HEK293 (cell line): ENCODE results near the gene PARVA.

Experiments
- CTCF ChIA-PET: fragments of 350-600 bp; formaldehyde crosslinking; extraction: SDS; loops from one replicate; lab custom pipeline; 2021; ENCODE audit warnings: antibody characterized with exemption; lab: Yijun Ruan, JAX
- POLR2A ChIA-PET: fragments of 300-600 bp; formaldehyde crosslinking; extraction: SDS; loops from one replicate; lab custom pipeline; 2020; ENCODE audit warnings: antibody characterized with exemption, inconsistent platforms; lab: Yijun Ruan, JAX
- H3K27ac ChIP-seq: fragments of 200-500 bp; sonication (Bioruptor generic); 2 replicates; pipeline ENCODE4 v1.5.1; 2014; ENCODE audit warnings: low read depth, low read length, control low read depth, inconsistent platforms; ENCODE audit errors: extremely low read depth
- H3K36me3 ChIP-seq, 2 experiments: fragments of 200-500 bp in 1 of 2; sonication (Bioruptor generic) in 1 of 2; 1 replicate in 1 of 2; 2 replicates in 1 of 2; pipeline ENCODE4 v1.5.1; 2014 to 2017; ENCODE audit warnings: inconsistent platforms in 2 of 2, low read length in 2 of 2; ENCODE audit not compliant: control insufficient read depth in 2 of 2, insufficient read depth in 1 of 2
- H3K4me1 ChIP-seq: fragments of 200-500 bp; sonication (Bioruptor generic); 2 replicates; pipeline ENCODE4 v1.5.1; 2014; ENCODE audit warnings: mild to moderate bottlenecking, low read length, inconsistent platforms; ENCODE audit not compliant: control insufficient read depth, insufficient read depth
- H3K4me3 ChIP-seq: 2 replicates; pipeline ENCODE4 v1.5.1; 2011; ENCODE audit warnings: low read depth, mild to moderate bottlenecking, control low read depth, low read length, moderate library complexity
- H3K9me3 ChIP-seq: fragments of 200-500 bp; sonication (Bioruptor generic); 2 replicates; pipeline ENCODE4 v1.5.1; 2014; ENCODE audit warnings: low read depth, low read length, inconsistent platforms; ENCODE audit not compliant: control insufficient read depth, insufficient read depth
- GFI1B ChIP-seq: fragments of 450-650 bp; formaldehyde crosslinking; IDR thresholded peaks from 2 replicates; pipeline ENCODE4 v1.5.1; 2016; ENCODE audit warnings: missing biosample characterization, missing genetic modification characterization
- GLI2 ChIP-seq: fragments of 450-650 bp; formaldehyde crosslinking; IDR thresholded peaks from 2 replicates; pipeline ENCODE4; 2017; ENCODE audit warnings: missing biosample characterization, missing genetic modification characterization, low read depth, borderline replicate concordance
- KLF16 ChIP-seq: fragments of 450-650 bp; formaldehyde crosslinking; IDR thresholded peaks from 2 replicates; pipeline ENCODE4 v1.5.1; 2017; ENCODE audit warnings: missing biosample characterization, missing genetic modification characterization
- SCRT2 ChIP-seq: fragments of 450-650 bp; formaldehyde crosslinking; IDR thresholded peaks from 2 replicates; pipeline ENCODE4 v1.5.1; 2016; ENCODE audit warnings: missing biosample characterization, missing genetic modification characterization
- SP3 ChIP-seq: fragments of 450-650 bp; formaldehyde crosslinking; IDR thresholded peaks from 2 replicates; pipeline ENCODE4 v1.5.1; 2016; ENCODE audit warnings: missing biosample characterization, missing genetic modification characterization
- TCF7L2 ChIP-seq: IDR thresholded peaks from 2 replicates; pipeline ENCODE4 v1.6.1; 2011; ENCODE audit warnings: low read depth, mild to moderate bottlenecking, inconsistent platforms, low read length, moderate library complexity, borderline replicate concordance
- ZBTB10 ChIP-seq: fragments of 450-650 bp; formaldehyde crosslinking; IDR thresholded peaks from 2 replicates; pipeline ENCODE4 v1.5.1; 2016; ENCODE audit warnings: missing biosample characterization, missing genetic modification characterization
- ZBTB17 ChIP-seq: fragments of 450-650 bp; formaldehyde crosslinking; IDR thresholded peaks from 2 replicates; pipeline ENCODE4 v1.5.1; 2016; ENCODE audit warnings: missing biosample characterization, missing genetic modification characterization
- ZFP41 ChIP-seq: fragments of 450-650 bp; formaldehyde crosslinking; IDR thresholded peaks from 2 replicates; pipeline ENCODE4 v1.5.1; 2016; ENCODE audit warnings: missing biosample characterization, missing genetic modification characterization, borderline replicate concordance
- ZNF10 ChIP-seq: fragments of 450-650 bp; formaldehyde crosslinking; IDR thresholded peaks from 2 replicates; pipeline ENCODE4 v1.5.1; 2017; ENCODE audit warnings: missing biosample characterization, missing genetic modification characterization
- ZNF112 ChIP-seq: fragments of 450-650 bp; formaldehyde crosslinking; IDR thresholded peaks from 2 replicates; pipeline ENCODE4 v1.5.0; 2017; ENCODE audit warnings: missing biosample characterization, missing genetic modification characterization
- ZNF157 ChIP-seq: fragments of 450-650 bp; formaldehyde crosslinking; IDR thresholded peaks from 2 replicates; pipeline ENCODE4 v1.5.1; 2016; ENCODE audit warnings: missing biosample characterization, missing genetic modification characterization
- ZNF175 ChIP-seq: fragments of 450-650 bp; formaldehyde crosslinking; IDR thresholded peaks from 2 replicates; pipeline ENCODE4 v1.5.1; 2016; ENCODE audit warnings: missing biosample characterization, missing genetic modification characterization
- ZNF184 ChIP-seq: fragments of 450-650 bp; IDR thresholded peaks from 2 replicates; pipeline ENCODE4 v1.5.1; 2018; ENCODE audit warnings: missing biosample characterization, mild to moderate bottlenecking, missing genetic modification characterization
- ZNF24 ChIP-seq: fragments of 450-650 bp; formaldehyde crosslinking; IDR thresholded peaks from 2 replicates; pipeline ENCODE4 v1.5.1; 2016; ENCODE audit warnings: missing biosample characterization, missing genetic modification characterization
- ZNF423 ChIP-seq: fragments of 450-650 bp; formaldehyde crosslinking; IDR thresholded peaks from 2 replicates; pipeline ENCODE4 v1.5.1; 2016; ENCODE audit warnings: missing biosample characterization, missing genetic modification characterization
- ZNF426 ChIP-seq: fragments of 450-650 bp; formaldehyde crosslinking; IDR thresholded peaks from 2 replicates; pipeline ENCODE4 v1.5.1; 2017; ENCODE audit warnings: missing biosample characterization, missing genetic modification characterization, mild to moderate bottlenecking, inconsistent platforms, moderate library complexity
- ZNF488 ChIP-seq: fragments of 450-650 bp; formaldehyde crosslinking; IDR thresholded peaks from 2 replicates; pipeline ENCODE4 v1.5.1; 2016; ENCODE audit warnings: missing biosample characterization, missing genetic modification characterization
- ZNF530 ChIP-seq: fragments of 450-650 bp; formaldehyde crosslinking; IDR thresholded peaks from 2 replicates; pipeline ENCODE4 v1.5.1; 2016; ENCODE audit warnings: low read depth, missing biosample characterization, missing genetic modification characterization
- ZNF548 ChIP-seq: fragments of 450-650 bp; formaldehyde crosslinking; IDR thresholded peaks from 2 replicates; pipeline ENCODE4 v1.5.1; 2016; ENCODE audit warnings: missing biosample characterization, missing genetic modification characterization
- ZNF571 ChIP-seq: fragments of 450-650 bp; formaldehyde crosslinking; IDR thresholded peaks from 2 replicates; pipeline ENCODE4 v1.5.0; 2017; ENCODE audit warnings: missing biosample characterization, missing genetic modification characterization
- ZNF585B ChIP-seq: fragments of 450-650 bp; formaldehyde crosslinking; IDR thresholded peaks from 2 replicates; pipeline ENCODE4 v1.5.1; 2016; ENCODE audit warnings: missing biosample characterization, missing genetic modification characterization
- ZNF621 ChIP-seq: fragments of 450-650 bp; formaldehyde crosslinking; IDR thresholded peaks from 2 replicates; pipeline ENCODE4 v1.5.1; 2017; ENCODE audit warnings: missing biosample characterization, missing genetic modification characterization
- ZNF639 ChIP-seq: fragments of 450-650 bp; formaldehyde crosslinking; IDR thresholded peaks from 2 replicates; pipeline ENCODE4 v1.5.1; 2016; ENCODE audit warnings: missing biosample characterization, missing genetic modification characterization
- ZNF654 ChIP-seq: fragments of 450-650 bp; formaldehyde crosslinking; IDR thresholded peaks from 2 replicates; pipeline ENCODE4 v1.5.1; 2016; ENCODE audit warnings: low read depth, missing biosample characterization, missing genetic modification characterization
- TF ChIP-seq, protein P1 (sequence below): fragments of 450-650 bp; IDR thresholded peaks from 2 replicates; pipeline ENCODE4 v1.5.1; 2018; ENCODE audit warnings: missing biosample characterization, missing genetic modification characterization
- TF ChIP-seq, protein P2 (sequence below): fragments of 450-650 bp; formaldehyde crosslinking; IDR thresholded peaks from 2 replicates; pipeline ENCODE4 v1.5.1; 2016; ENCODE audit warnings: missing biosample characterization, missing genetic modification characterization
- TF ChIP-seq, protein P3 (sequence below): fragments of 450-650 bp; formaldehyde crosslinking; IDR thresholded peaks from 2 replicates; pipeline ENCODE4 v1.5.1; 2016; ENCODE audit warnings: missing biosample characterization, missing genetic modification characterization

The PARVA gene

GRCh38 chr11:12413141-12414052 lies 36.0 kb downstream of the PARVA start:
- ChIA-PET CTCF (interaction anchor here (0.6 to 2.7 kb wide), 8 partner anchors 16 to 480 kb away, joined by 3 to 8 read pairs (median 4); no protein-coding TSS in a partner anchor), POLR2A (no interaction called here)
- H3K4me3 ChIP-seq = no peak overlapping the region
- no peak overlapping the region for H3K27ac ChIP-seq
- TF ChIP-seq SCRT2 (tag by site-specific recombination) (no peak), ZNF621 (no peak), ZNF585B (tag by site-specific recombination) (no peak), GFI1B (no peak), ZNF488 (tag by site-specific recombination) (no peak), TCF7L2 (no peak), ZBTB10 (tag by site-specific recombination) (no peak), ZNF184 (no peak), ZNF175 (tag by site-specific recombination) (no peak), ZNF426 (no peak), ZBTB17 (tag by site-specific recombination) (no peak)
- TF ChIP-seq, protein P1, sequence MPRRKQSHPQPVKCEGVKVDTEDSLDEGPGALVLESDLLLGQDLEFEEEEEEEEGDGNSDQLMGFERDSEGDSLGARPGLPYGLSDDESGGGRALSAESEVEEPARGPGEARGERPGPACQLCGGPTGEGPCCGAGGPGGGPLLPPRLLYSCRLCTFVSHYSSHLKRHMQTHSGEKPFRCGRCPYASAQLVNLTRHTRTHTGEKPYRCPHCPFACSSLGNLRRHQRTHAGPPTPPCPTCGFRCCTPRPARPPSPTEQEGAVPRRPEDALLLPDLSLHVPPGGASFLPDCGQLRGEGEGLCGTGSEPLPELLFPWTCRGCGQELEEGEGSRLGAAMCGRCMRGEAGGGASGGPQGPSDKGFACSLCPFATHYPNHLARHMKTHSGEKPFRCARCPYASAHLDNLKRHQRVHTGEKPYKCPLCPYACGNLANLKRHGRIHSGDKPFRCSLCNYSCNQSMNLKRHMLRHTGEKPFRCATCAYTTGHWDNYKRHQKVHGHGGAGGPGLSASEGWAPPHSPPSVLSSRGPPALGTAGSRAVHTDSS (tag by site-specific recombination) = no peak
- no peaks in the 10 kb centered on the region for H3K4me1 ChIP-seq
- H3K36me3 ChIP-seq = no peaks in the 10 kb centered on the region
- H3K9me3 ChIP-seq = no peaks in the 10 kb centered on the region

DNA sequence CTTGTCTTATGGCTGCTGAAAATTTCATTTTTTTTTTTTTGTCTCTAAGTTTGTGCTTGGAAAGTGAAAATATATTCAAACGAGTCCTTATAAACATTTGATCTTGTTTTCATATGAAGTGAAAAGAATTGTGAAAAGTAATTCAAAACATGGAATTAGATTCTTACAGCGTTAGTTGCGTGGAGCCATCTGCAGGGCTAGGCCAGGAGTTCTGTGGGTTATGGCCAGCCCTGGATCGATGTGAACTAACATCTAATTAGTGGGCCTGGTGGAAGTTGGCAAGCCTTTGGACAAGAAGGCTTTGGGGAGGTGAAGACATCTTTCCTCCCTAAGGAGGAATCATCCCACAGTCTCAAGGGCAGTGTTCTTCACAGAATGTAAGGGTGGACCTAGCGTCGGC lies 37.2 kb downstream of the PARVA start:
- ChIA-PET POLR2A (no interaction called here), CTCF (no interaction called here)
- Histone ChIP-seq H3K9me3 (no peaks in the 10 kb centered on the region), H3K27ac (no peak overlapping the region), H3K36me3 (no peaks in the 10 kb centered on the region), H3K4me3 (no peak overlapping the region), H3K4me1 (no peaks in the 10 kb centered on the region)
- TF ChIP-seq GLI2 = no peak
- no peak for TF ChIP-seq SP3 (tag by site-specific recombination)
- TF ChIP-seq ZNF571 (tag by site-specific recombination) = no peak
- TF ChIP-seq ZNF24 (tag by site-specific recombination) = no peak
- no peak for TF ChIP-seq ZNF157 (tag by site-specific recombination)
- no peak for TF ChIP-seq ZNF10 (tag by site-specific recombination)
- TF ChIP-seq ZNF654 (tag by site-specific recombination) = no peak
- TF ChIP-seq, protein P2, sequence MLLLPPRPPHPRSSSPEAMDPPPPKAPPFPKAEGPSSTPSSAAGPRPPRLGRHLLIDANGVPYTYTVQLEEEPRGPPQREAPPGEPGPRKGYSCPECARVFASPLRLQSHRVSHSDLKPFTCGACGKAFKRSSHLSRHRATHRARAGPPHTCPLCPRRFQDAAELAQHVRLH (tag by site-specific recombination) = no peak
- TF ChIP-seq ZNF426 = no peak
- TF ChIP-seq TCF7L2 = no peak
- TF ChIP-seq ZNF548 (tag by site-specific recombination) = no peak
- no peak for TF ChIP-seq ZNF530 (tag by site-specific recombination)
- TF ChIP-seq ZFP41 (tag by site-specific recombination) = no peak
- TF ChIP-seq ZNF112 = no peak
- no peak for TF ChIP-seq ZNF585B (tag by site-specific recombination)
- no peak for TF ChIP-seq SCRT2 (tag by site-specific recombination)
- TF ChIP-seq ZNF639 (tag by site-specific recombination) = no peak
- no peak for TF ChIP-seq KLF16 (tag by site-specific recombination)
- TF ChIP-seq, protein P3, sequence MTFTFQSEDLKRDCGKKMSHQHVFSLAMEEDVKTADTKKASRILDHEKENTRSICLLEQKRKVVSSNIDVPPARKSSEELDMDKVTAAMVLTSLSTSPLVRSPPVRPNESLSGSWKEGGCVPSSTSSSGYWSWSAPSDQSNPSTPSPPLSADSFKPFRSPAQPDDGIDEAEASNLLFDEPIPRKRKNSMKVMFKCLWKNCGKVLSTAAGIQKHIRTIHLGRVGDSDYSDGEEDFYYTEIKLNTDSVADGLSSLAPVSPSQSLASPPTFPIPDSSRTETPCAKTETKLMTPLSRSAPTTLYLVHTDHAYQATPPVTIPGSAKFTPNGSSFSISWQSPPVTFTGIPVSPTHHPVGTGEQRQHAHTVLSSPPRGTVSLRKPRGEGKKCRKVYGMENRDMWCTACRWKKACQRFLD (tag by site-specific recombination) = no peak
- TF ChIP-seq ZNF423 (tag by site-specific recombination) = no peak
